Measurements from ENCODE around the gene MRAS. TPM values are rescaled to one million over a fixed set of nuclear protein-coding genes. Genes with fewer than 3 reads are reported as not detected.

The MRAS gene
- total and polyA plus RNA-seq, 2 of the 13 experiments (the other 11 are each of a cell fraction or from before 2014, with no cell fraction given) = 8.8 to 36.2 TPM

GRCh38 chr3:138329127-138329983 lies 19.0 kb upstream of the MRAS start, which contains the start of gene NME9 (continued):
- TF ChIP-seq KIAA2018 (CRISPR knock-in tag; IDR thresholded peaks at IDR 0.05; ENCODE audit: borderline replicate concordance) (no peak), ZNF296 (CRISPR knock-in tag; conservative IDR thresholded peaks at IDR 0.05) (no peak), KDM2A (CRISPR knock-in tag; IDR thresholded peaks at IDR 0.05; ENCODE audit: borderline replicate concordance, low read depth) (peak; percentile 49; the same call in 1 of the 2 replicates), MED13 (CRISPR knock-in tag; IDR thresholded peaks at IDR 0.05) (no peak), ZFP90 (CRISPR knock-in tag; IDR thresholded peaks at IDR 0.05; ENCODE audit: borderline replicate concordance) (no peak), ARHGAP35 (CRISPR knock-in tag; IDR thresholded peaks at IDR 0.05; ENCODE audit: borderline replicate concordance) (no peak), CREB3 (CRISPR knock-in tag; IDR thresholded peaks at IDR 0.05) (no peak), CHD4 (IDR thresholded peaks at IDR 0.05; ENCODE audit: borderline replicate concordance, low read length) (peak; percentile 59; the same call in 1 of the 2 replicates), ZNF614 (CRISPR knock-in tag; IDR thresholded peaks at IDR 0.05; ENCODE audit: borderline replicate concordance) (no peak), ZNF768 (CRISPR knock-in tag; IDR thresholded peaks at IDR 0.05) (peak; percentile 32; the same call in 1 of the 2 replicates), EED (CRISPR knock-in tag; IDR thresholded peaks at IDR 0.05) (no peak), THRA (CRISPR knock-in tag; IDR thresholded peaks at IDR 0.05; ENCODE audit: borderline replicate concordance) (0 out of 2 replicates have a peak, but pooled peaks have one; percentile 9)
- TF ChIP-seq, protein P1, sequence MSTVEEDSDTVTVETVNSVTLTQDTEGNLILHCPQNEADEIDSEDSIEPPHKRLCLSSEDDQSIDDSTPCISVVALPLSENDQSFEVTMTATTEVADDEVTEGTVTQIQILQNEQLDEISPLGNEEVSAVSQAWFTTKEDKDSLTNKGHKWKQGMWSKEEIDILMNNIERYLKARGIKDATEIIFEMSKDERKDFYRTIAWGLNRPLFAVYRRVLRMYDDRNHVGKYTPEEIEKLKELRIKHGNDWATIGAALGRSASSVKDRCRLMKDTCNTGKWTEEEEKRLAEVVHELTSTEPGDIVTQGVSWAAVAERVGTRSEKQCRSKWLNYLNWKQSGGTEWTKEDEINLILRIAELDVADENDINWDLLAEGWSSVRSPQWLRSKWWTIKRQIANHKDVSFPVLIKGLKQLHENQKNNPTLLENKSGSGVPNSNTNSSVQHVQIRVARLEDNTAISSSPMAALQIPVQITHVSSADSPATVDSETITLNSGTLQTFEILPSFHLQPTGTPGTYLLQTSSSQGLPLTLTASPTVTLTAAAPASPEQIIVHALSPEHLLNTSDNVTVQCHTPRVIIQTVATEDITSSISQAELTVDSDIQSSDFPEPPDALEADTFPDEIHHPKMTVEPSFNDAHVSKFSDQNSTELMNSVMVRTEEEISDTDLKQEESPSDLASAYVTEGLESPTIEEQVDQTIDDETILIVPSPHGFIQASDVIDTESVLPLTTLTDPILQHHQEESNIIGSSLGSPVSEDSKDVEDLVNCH (CRISPR knock-in tag; IDR thresholded peaks at IDR 0.05) = no peak
